ENCODE results near the gene AK3. TPM values are rescaled to one million over a fixed set of nuclear protein-coding genes. Genes with fewer than 3 reads are reported as not detected.
"Not testable (repeated sequence)": the region's sequence is repeated elsewhere in the genome, so short reads cannot be mapped to it uniquely, and the experiment has no call there.

The AK3 gene
- total RNA-seq = 39.1 TPM

DNA sequence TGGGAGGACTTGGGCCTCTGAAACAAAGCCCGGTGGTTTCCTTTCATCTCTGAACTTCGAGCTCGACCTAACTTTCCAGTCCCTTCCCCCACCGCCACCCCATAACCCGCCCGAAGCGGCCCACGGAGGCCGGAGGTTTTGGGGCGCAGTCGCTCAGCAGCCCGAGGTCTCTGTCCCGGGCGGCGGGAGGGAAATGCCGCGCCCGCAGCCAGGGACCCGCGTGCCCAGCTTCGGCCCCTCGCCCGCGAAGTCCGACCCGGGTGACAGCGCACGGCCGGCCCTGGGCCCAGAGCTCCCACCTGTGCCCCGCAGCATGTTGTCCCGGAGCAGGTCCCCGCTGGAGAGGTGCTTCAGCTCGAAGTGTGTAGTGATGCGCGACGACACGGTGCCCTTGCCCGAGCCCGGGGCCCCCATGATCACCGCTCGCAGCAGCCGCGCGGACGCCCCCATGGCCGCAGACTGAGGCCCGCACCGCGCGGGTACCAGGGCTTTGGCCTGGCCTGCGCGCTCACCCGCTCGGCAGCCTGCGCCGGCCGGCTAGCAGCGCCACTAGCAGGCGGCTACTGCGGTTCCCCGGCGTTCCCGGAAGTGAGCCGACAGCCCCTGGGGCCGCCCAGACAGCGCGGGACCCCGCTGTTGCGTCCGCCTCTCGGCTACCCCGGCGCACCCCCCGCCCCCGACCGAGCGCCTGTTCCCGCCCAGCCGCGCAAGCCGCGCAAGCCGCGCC is at the start of gene AK3:
Gene AK3 (minus strand): TSS at position 565 of the 727 bp plus-strand sequence. CDS start 115 bp downstream, at position 450.
- DNase-seq = peak; percentile 71

GRCh38 chr9:4788703-4789102 is 47.7 kb upstream of the AK3 start:
- DNase-seq = no peak

DNA sequence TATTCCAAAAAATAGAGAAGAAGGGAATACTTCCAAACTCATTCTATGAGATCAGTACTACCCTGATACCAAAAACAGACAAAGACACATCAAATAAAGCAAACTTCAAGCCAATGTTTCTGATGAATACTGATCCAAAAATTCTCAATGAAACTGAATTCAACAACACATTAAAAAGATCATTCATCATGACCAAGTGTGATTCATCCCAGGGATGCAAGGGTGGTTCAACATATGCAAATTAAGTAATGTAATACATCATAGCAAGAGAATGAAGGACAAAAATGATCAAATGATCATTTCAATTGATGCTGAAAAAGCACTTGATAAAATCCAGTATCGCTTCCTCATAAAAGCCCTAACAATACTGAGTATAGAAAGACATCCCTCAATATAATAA is 46.9 kb upstream of the AK3 start:
- no peak for DNase-seq

- DNase-seq = no peak
These were observed 45.6 kb upstream of the AK3 start for GRCh38 chr9:4786599-4786998.

GRCh38 chr9:4784403-4784802 is 43.4 kb upstream of the AK3 start:
- no peak for DNase-seq

DNA sequence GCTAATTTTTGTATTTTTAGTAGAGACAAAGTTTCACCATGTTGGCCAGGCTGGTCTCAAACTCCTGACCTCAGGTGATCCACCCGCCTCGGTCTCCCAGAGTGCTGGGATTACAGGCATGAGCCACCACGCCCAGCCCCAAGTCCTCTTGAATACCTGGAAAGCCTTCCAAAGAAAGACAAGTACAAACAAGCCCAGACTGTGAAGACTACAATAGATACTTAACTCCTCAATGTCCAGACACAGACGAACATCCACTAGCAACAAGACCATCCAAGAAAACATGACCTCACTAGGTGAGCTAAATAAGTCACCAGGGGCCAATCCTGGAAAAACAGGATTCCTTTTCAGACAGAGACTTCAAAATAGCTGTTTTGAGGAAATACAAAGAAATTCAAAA is 42.2 kb upstream of the AK3 start:
- DNase-seq = not testable (repeated sequence)

- no peak for DNase-seq
These were observed 40.4 kb upstream of the AK3 start for GRCh38 chr9:4781408-4781807.

DNA sequence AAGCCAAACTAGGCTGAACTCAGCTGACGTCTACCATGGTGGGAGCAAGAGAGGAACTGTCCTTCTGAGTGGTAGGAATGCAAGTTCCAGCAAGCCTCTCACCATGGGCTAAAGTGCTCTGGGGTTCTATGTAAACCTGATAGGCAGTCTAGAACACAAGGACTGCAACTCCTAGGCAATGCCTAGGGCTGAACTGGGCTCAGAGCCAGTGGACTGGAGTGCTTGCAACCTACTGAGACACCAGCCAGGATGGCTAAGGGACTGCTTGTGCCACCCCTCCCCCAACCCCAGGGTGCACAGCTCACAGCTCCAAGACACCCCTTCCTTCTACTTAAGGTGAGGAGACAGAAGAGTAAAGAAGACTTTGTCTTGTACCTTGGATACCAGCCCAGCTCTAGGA is 39.6 kb upstream of the AK3 start:
- no peak for DNase-seq

DNA sequence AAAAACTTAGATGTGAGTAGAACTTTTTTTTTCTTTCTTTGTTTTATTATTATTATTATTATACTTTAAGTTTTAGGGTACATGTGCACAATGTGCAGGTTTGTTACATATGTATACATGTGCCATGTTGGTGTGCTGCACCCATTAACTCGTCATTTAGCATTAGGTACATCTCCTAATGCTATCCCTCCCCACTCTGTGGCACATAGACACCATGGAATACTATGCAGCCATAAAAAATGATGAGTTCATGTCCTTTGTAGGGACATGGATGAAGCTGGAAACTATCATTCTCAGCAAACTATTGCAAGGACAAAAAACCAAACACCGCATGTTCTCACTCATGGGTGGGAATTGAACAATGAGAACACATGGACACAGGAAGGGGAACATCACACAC is 34.0 kb upstream of the AK3 start:
- DNase-seq = not testable (repeated sequence)

DNA sequence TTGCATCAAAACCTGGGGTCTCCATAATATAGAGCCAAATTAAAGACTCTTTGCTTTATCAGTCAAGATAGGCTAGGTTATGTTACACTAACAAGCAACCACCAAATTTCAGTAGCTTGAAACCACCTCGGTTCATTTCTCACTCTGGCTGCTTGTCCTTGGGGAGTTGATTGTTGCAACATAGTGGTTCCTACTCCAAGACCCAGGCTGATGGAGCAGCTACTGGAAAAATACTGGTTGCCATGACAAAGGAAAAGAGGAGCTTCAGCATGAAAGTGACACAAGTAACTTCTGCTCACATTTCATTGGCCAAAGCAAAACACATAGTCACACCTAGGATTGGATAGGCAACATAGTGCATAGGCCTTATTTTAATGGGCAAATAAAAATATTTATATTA is 33.2 kb upstream of the AK3 start:
- DNase-seq = no peak

- DNase-seq = no peak
These were observed 30.8 kb upstream of the AK3 start for GRCh38 chr9:4771788-4772187.

DNA sequence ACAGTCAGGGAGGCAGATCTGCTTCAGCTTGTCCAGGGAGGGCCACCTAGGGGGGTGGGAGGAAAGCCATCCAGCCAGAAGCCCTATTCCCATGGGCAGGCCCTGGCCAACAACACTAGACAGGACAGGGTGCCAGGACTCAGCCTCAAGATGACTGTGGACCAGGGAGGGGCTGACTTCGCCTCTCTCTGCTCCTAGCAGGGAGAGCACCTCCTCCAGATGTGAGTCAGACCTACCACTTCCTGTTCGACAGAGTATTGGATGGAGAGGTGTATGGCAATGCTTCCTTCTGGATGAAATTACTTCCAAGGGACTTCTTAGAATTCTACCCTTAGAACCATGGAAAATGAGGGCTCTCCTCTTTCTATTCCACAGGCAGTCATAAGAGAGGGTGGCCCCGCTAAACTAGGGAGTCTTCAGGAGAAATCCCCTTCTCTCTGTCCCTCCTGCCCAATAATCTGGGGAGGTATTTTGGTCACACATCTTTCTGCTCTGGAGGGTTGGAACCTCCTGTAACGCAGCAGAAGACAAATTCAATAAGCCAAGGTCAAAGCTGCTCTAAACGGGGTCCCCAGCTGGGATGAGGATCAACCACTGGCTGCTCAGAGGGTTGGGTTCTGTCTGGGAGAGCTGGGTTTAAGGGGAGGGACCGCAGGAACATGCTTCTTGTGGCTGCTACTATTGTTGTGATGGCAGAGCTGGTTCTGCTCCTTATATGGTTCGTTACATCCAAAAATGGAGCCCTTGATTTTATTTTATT is 28.5 kb upstream of the AK3 start:
- DNase-seq = no peak

- no peak for DNase-seq
These were observed 27.7 kb upstream of the AK3 start for GRCh38 chr9:4768681-4769080.

DNA sequence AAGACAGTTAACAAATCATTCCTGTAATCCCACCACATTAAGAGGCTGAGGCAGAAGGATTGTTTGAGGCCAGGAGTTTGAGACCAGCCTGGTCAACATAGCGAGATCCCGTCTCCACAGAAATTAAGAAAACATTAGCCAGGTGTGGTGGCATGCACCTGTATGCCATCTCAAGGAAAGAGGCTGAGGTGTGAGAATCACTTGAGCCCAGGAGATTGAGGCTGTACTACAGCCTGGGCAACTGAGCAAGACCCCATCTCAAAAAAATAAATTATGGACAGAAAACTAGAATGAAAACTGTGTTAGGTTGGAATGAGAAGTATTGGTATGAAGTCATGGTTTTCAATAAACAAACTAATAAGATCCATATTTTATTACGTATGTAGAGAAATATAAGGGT is 23.0 kb upstream of the AK3 start:
- no peak for DNase-seq

DNA sequence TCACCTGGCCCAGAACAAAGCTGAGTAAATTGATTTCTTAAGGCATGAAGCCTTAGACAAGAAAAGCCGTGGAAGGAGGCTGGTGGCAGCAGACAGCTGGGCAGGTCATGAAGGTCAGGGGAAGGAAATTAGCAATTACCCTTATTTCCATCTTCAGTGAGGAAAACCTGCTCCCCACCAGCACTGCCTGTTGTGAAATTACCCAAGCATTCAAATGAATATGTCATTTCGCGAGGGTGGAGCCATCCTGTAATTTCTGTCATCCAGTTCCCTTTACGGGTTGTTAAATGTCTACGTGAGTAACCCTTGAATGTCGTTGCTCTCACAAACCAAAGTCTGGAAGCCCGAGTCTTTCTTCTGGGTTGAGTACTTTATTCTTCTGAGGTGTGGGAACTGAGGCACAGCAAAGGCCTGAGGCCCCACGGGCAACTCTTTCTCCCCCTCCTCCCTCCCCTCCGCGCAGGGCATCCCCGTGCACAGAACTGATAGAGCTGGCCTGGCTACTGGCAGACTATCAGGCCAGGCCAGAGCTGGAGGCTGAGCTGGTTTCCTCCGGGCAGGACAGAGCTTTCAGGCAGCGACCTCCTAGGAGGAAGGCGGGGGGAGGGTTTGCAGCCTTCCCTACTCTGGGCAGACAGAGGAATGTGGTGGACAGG is 22.0 kb upstream of the AK3 start:
- DNase-seq = no peak

DNA sequence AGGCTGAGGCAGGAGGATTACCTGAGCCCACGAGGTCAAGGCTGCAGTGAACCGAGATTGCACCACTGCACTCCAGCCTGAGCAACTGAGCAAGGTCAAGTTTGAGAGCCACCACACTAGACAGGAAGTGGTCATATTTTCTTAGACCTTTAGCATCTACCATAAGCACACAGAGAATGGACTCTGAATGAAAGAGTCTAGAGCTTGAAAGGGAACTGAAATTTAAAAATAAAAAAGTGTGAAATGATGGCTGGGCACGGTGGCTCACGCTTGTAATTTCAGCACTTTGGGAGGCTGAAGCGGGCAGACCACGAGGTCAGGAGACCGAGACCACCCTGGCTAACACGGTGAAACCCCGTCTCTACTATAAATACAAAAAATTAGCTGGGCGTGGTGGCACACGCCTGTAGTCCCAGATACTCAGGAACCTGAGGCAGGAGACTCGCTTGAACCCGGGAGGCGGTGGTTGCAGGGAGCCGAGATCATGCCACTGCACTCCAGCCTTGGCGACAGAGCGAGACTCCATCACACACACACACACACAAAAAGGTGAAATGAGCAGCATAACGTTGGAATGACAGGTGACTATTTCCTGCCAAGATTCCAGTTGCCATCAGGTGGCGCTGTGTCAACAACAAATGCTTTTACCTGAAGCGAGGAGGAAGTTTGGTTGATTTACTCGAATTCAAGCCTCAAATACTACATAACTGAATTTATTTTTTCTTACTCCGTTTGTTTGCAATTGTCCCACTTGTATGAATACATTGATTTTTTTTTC is 21.3 kb upstream of the AK3 start:
- peak; percentile 47 for DNase-seq

GRCh38 chr9:4760122-4760521 is 19.1 kb upstream of the AK3 start:
- DNase-seq = no peak

GRCh38 chr9:4756420-4756819 is 15.4 kb upstream of the AK3 start:
- DNase-seq = no peak

- no peak for DNase-seq
These were observed 14.1 kb upstream of the AK3 start for GRCh38 chr9:4755026-4755609.

GRCh38 chr9:4754530-4754929 is 13.5 kb upstream of the AK3 start:
- DNase-seq = not testable (repeated sequence)

DNA sequence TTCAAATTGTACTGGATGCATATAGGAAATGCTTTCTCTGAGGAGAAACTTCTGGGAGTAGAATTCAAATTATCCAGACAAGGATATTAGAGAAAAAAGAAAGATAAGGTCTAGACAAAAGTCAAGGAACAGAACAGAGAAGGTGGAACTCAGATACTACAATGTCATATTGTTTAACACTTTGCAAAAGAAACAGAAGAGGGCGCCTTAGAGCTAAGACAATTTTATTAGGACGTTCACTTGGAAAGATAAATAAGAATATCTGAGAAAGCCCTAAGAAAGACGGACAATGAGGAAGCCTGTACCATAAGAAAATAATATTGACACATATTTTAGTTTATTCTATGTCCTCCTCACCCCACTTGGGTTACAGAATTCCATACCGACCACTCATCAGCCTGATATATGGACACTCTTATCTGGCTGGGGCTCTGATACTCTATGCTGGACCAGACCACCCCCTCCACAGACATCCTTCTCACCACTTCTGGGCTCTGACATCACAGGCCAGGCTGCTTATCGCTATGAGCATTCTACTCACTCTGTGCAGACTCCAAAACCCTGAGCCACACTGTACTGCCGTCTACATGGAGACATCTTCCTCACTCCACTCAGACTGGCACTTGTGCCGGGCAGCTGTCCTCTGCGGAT is 9.1 kb upstream of the AK3 start:
- DNase-seq = no peak

DNA sequence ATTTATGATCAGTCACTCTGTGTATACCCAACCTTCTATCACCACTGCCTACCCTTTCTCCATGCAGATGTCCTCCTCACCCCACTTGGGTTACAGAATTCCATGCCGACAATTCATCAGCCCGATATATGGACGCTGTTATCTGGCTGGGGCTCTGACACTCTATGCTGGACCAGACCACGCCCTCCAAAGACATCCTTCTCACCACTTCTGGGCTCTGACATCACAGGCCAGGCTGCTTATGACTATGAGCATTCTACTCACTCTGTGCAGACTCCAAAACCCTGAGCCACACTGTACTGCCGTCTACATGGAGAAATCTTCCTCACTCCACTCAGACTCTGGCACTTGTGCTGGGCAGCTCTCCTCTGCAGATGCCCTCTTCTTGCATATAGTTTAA is 7.6 kb upstream of the AK3 start:
- no peak for DNase-seq

Data from skin of body (tissue), 2 donors.